ENCODE results near the gene WFS1.

- TF ChIP-seq CTCF (conservative IDR thresholded peaks at IDR 0.05 in 1 of 2, IDR thresholded peaks at IDR 0.05 in 1 of 2; ENCODE audit: low read depth in 1 of 2, low read length in 2 of 2) (no peak), EZH2 (IDR thresholded peaks at IDR 0.05; ENCODE audit: low read length, missing control alignments) (no peak)
Observed at GRCh38 chr4:6259886-6260285, 9.8 kb upstream of the WFS1 start.

Data from fibroblast of lung (primary cell).